HG03575 (cell line): ENCODE data around the gene CCDC152.
"Not testable (repeated sequence)": the region's sequence is repeated elsewhere in the genome, so short reads cannot be mapped to it uniquely, and the experiment has no call there.

Source experiments
- ATAC-seq: cut with Tn5 transposase; IDR thresholded peaks from one replicate; pipeline ENCODE4 v1.9.1; 2021; ENCODE audit not compliant: unreplicated experiment, insufficient number of reproducible peaks, low FRiP score; ENCODE audit errors: extremely low read depth

The CCDC152 gene

GRCh38 chr5:42808888-42809611 is 52.4 kb downstream of the CCDC152 start:
- ATAC-seq: no peak

GRCh38 chr5:42810834-42811590 is 54.4 kb downstream of the CCDC152 start:
- ATAC-seq: no peak

DNA sequence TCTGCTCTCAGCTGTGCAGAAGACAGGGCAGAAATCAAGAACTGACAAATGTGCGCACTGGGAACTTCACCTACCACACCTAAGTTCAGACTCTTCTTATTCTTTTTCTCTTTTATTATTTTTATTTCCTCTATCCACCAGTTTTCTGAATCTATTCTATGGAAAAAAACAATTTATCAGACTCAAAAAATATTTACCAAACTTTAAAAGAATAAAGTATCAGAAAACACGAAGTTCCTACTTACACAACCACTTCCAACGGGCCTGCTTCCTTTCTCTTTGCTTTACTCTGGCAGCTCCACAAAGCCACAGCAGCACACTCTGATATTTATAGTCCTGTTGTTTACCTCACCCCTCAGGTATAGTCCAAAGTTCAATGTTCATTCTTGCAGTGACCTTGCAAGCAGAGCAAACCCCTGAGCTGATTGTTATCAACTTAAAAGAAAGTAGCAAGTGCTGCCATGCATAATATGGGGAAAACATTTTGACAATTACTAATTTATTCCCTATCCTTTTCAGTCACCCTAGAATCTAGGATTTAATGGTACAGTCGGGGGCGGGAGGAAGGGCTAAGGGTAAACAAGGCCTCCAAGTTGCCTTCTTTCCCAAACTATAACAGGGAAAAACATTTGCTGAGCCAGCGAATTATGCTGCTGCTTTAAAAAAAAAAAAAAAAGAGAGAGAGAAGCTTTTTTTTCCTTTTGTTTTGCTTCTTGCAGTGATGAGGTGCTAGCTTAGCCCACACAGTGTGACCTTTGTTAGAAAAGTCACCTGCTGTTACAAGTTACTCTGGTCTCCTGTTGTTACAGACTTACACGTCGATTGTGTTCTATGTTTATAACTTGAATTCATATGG is 55.2 kb downstream of the CCDC152 start, which contains the start of gene SELENOP:
SELENOP (minus strand) TSS at position 302 of the 856 bp plus-strand sequence. CDS start 3,539 bp downstream, outside the sequence.
- ATAC-seq: no peak

DNA sequence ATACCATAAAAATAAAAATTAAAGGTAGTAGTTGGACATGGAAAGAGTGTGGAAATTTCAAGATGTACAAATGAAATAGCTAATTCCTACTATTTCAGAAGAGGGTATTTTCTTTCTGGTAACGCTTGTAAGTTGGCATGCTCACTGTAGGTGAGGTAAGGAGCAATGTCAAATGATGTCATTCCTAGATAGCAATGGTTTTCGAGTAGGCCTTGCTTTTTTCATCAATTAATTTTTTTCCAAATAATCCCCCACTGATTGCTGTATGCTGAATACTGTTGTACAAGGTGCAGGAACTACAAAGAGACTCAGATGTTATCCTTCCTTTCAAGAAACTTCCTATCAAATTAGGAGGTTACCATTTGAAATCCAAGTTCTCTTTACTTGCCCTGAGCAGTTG is 56.0 kb downstream of the CCDC152 start:
- ATAC-seq: no peak

- ATAC-seq: no peak
Observed at GRCh38 chr5:42813533-42813932, 56.9 kb downstream of the CCDC152 start.

- not testable (repeated sequence) for ATAC-seq
Observed at GRCh38 chr5:42816546-42816945, 59.9 kb downstream of the CCDC152 start.

DNA sequence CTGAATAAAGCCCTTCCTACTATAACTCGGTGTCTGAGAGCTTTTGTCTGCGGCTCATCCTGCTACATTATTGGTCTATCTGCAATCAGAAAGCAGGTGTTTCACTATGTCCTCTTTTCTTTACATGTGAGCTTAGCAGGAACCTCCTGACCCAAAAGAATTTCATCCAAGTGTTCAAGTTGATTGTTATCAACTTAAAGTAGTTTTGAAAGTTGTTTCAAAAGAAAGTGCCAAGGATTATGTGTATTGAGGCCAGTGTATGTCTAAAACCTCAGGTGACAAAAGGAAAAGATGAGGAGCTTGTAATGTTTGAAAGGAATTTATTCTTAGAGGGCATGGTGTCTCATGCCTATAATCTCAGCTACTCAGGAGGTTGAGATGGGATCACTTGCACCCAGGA is 63.1 kb downstream of the CCDC152 start:
- no peak for ATAC-seq

GRCh38 chr5:42822548-42822947 is 65.9 kb downstream of the CCDC152 start:
- ATAC-seq: no peak

- no peak for ATAC-seq
Observed at GRCh38 chr5:42824347-42824976, 67.8 kb downstream of the CCDC152 start.

DNA sequence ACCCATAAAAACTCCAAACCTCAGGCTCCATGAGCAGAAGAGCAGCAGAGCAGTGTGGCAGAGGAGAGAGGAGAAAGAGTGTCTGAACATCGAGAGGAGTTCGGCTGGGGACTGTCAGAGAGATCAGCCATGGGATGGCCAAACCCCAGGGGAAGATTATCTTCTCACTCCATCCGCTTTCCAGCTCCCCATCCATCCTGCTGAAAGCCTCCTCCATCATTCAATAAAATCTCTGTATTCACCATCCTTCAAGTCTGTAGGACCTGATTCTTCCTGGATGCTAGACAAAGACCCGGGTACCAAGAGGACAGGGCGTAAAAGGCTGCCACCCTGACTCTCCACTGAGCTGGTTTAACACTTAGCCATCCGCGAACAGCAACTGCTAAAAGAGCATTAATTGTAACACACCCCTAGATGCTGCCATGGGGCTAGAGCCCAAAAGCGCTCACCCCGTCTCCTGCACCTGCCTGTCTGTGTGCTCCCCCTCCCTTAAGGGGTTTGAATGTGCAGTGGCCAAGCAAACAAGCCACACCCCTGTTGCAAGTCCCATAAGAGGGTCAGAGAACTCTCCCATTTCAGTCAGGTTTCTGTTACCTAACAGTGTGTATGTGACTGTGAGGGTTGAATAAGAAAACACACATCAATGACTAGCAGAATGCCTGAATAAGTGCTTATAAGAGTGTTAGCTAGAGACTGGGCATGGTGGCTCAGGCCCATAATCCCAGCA is 69.0 kb downstream of the CCDC152 start:
- no peak for ATAC-seq

- ATAC-seq: no peak
Observed at GRCh38 chr5:42826757-42827515, 70.3 kb downstream of the CCDC152 start.

DNA sequence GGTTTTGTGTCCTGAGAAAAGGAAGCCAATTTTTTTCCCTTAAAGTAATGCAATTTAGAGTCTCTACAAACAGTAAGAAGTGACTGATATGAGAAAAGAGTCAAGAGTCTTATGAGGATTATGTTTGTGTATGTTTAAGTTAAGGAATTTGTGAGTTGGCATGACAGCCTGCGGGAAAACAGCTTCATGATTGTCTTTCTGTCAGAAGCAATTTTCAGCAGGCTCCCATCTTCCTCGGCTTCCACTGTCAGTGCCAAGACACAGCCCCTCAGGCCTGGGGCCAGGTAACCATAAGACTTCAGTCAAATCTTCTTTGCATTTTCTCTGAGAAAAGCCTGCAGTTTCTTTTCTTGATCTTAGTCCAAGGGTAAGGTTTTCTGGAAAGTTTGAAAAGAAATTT is 72.1 kb downstream of the CCDC152 start:
- ATAC-seq: no peak

DNA sequence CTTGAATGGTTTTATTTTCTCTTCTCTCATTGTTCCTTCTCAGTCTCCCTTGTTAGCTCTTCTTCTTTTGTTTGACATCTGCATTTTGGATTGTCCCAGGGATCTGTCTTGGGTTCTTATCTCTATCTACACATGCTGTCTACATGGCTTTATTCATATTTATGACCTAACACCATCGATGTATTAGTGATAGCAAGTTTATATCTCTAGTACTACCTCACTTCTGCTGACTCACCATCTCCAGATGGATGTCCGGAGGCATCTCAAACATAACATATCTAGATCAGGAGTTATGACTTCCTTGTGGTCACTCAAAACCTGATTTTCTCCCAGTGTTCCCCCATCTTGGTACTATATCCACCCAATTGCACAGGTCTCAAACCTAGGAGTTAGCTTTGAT is 74.3 kb downstream of the CCDC152 start:
- ATAC-seq: no peak

DNA sequence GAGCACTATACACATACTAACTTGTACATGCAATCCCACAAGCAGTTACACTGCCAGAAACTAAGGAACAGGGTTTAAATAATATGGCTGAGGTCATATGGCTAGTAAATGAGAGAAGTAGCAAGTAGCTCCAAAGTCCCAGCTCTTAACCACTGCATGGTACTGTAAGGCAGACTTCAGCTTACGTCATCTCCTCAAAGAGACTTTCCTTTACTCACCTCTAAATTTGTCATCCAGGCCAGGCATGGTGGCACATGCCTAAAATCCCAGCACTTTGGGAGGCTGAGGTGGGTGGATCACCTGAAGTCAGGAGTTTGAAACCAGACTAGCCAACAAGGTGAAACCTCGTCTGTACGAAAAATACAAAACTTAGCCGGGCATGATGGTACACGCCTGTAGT is 75.4 kb downstream of the CCDC152 start:
- ATAC-seq: no peak

DNA sequence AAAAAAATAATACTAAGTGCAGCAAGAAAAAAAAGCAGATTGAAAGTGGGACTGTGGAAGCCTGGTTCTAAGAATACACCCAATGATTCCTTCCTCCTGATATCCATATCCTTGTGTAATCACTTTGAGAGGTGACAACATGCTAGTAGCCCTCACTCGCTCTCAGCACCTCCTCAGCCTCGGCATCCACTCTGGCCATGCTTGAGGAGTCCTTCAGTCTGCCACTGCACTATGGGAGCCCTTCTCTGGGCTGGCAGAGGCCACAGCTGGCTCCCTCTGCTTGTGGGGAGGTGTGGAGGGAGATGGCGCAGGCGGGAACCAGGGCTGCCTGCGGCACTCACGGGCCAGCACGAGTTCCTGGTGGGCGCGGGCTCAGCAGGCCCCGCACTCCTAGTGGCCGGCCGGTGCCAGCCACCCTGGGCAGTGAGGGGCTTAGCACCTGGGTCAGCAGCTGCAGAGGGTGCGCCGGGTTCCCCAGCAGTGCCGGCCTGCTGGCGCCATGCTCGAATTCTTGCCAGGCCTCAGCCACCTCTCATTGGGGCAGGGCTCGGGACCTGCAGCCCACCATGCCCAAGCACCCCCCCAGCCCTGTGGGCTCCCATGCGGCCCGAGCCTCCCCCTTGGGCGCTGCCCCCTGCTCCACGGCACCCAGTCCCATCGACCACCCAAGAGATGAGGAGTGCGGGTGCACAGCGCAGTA is 79.6 kb downstream of the CCDC152 start:
- ATAC-seq: no peak

GRCh38 chr5:42837601-42838000 is 81.0 kb downstream of the CCDC152 start:
- no peak for ATAC-seq

GRCh38 chr5:42839196-42839595 is 82.6 kb downstream of the CCDC152 start:
- ATAC-seq: no peak
